Measurements from ENCODE around the gene SOWAHA. TPM values are rescaled to one million over a fixed set of nuclear protein-coding genes. Genes with fewer than 3 reads are reported as not detected.
A peak's percentile ranks its signal among the peaks of the same experiment; 100 is the strongest.

SOWAHA gene
- total RNA-seq, 2 donors from 2014 or later, result 0.63 to 0.68 TPM

GRCh38 chr5:132808448-132808847 lies 4.7 kb upstream of the SOWAHA start:
- DNase-seq (ENCODE audit: low spot score) (no peak), ATAC-seq (ENCODE audit: insufficient number of reproducible peaks, low FRiP score, low read depth) (no peak)
- TF ChIP-seq CTCF (IDR thresholded peaks at IDR 0.05), result no peak
- Histone ChIP-seq H3K36me3 (no peaks in the 10 kb centered on the region), H3K4me3 (no peak overlapping the region), H3K27me3 (replicated peaks; ENCODE audit: insufficient read depth) (peaks cover 3% of the 10 kb centered on the region), H3K9me3 (no peaks in the 10 kb centered on the region), H3K4me1 (ENCODE audit: control insufficient read depth in 1 of 2, low read depth in 2 of 2) (peaks cover 4% of the 10 kb centered on the region in 2 donors), H3K27ac (no peak overlapping the region)

- no peak overlapping the region for H3K27ac ChIP-seq
- peaks cover 3% of the 10 kb centered on the region for H3K27me3 ChIP-seq (replicated peaks; ENCODE audit: insufficient read depth)
- no peak for TF ChIP-seq CTCF (IDR thresholded peaks at IDR 0.05)
- H3K9me3 ChIP-seq, result no peaks in the 10 kb centered on the region
- H3K4me1 ChIP-seq (ENCODE audit: control insufficient read depth in 1 of 2, low read depth in 2 of 2), result peaks cover 4% of the 10 kb centered on the region in 2 donors
- no peak for ATAC-seq (ENCODE audit: insufficient number of reproducible peaks, low FRiP score, low read depth)
- no peak overlapping the region for H3K4me3 ChIP-seq
- no peak for DNase-seq (ENCODE audit: low spot score)
- H3K36me3 ChIP-seq, result no peaks in the 10 kb centered on the region
Measured at GRCh38 chr5:132808866-132809265, 4.2 kb upstream of the SOWAHA start.

- no peak for TF ChIP-seq CTCF (IDR thresholded peaks at IDR 0.05)
- peaks cover 4% of the 10 kb centered on the region in 2 donors for H3K4me1 ChIP-seq (ENCODE audit: control insufficient read depth in 1 of 2, low read depth in 2 of 2)
- DNase-seq (ENCODE audit: low spot score) (no peak), ATAC-seq (ENCODE audit: insufficient number of reproducible peaks, low FRiP score, low read depth) (no peak)
- H3K4me3 ChIP-seq, result no peak overlapping the region
- H3K36me3 ChIP-seq, result no peaks in the 10 kb centered on the region
- no peaks in the 10 kb centered on the region for H3K9me3 ChIP-seq
- H3K27ac ChIP-seq, result no peak overlapping the region
- peaks cover 3% of the 10 kb centered on the region for H3K27me3 ChIP-seq (replicated peaks; ENCODE audit: insufficient read depth)
Measured at GRCh38 chr5:132810605-132811004, 2.5 kb upstream of the SOWAHA start.

- ATAC-seq (ENCODE audit: insufficient number of reproducible peaks, low FRiP score, low read depth) (no peak), DNase-seq (ENCODE audit: low spot score) (no peak)
- Histone ChIP-seq H3K36me3 (no peaks in the 10 kb centered on the region), H3K9me3 (no peaks in the 10 kb centered on the region), H3K27ac (no peak overlapping the region), H3K4me1 (ENCODE audit: control insufficient read depth in 1 of 2, low read depth in 2 of 2) (peaks cover 4% of the 10 kb centered on the region in 2 donors), H3K27me3 (replicated peaks; ENCODE audit: insufficient read depth) (peaks cover 3% of the 10 kb centered on the region), H3K4me3 (no peak overlapping the region)
- no peak for TF ChIP-seq CTCF (IDR thresholded peaks at IDR 0.05)
Measured at GRCh38 chr5:132812123-132812765, 858 bp upstream of the SOWAHA start.

- ATAC-seq (ENCODE audit: insufficient number of reproducible peaks, low FRiP score, low read depth) (no peak), DNase-seq (ENCODE audit: low spot score) (no peak)
- peak overlapping the region; percentile 71 for H3K4me3 ChIP-seq
- no peak for TF ChIP-seq CTCF (IDR thresholded peaks at IDR 0.05)
- peaks cover 3% of the 10 kb centered on the region for H3K27me3 ChIP-seq (replicated peaks; ENCODE audit: insufficient read depth)
- H3K36me3 ChIP-seq, result no peaks in the 10 kb centered on the region
- H3K4me1 ChIP-seq (ENCODE audit: control insufficient read depth in 1 of 2, low read depth in 2 of 2), result peaks cover 4% of the 10 kb centered on the region in 2 donors
- no peaks in the 10 kb centered on the region for H3K9me3 ChIP-seq
- no peak overlapping the region for H3K27ac ChIP-seq
Measured at GRCh38 chr5:132813599-132814502, 749 bp downstream of the SOWAHA start.

Data from thoracic aorta (tissue), 2 donors.